Activated T-cell treated with anti-CD3 and anti-CD28 coated beads for 48 hours (primary cell): ENCODE results near the gene ANO6.

ENCODE experiments used
- DNase-seq: peaks from one replicate; pipeline ENCODE4 v3.0.0-alpha.2; 2020; ENCODE audit warnings: low read depth

Gene ANO6

GRCh38 chr12:45409966-45410365 lies 194.1 kb downstream of the ANO6 start:
- no peak for DNase-seq

GRCh38 chr12:45411626-45412025 lies 195.7 kb downstream of the ANO6 start:
- DNase-seq = no peak

- peak; percentile 20 for DNase-seq
Observed at GRCh38 chr12:45415393-45415817, 199.5 kb downstream of the ANO6 start.

GRCh38 chr12:45416126-45416525 lies 200.2 kb downstream of the ANO6 start:
- DNase-seq = no peak

GRCh38 chr12:45418520-45418919 lies 202.6 kb downstream of the ANO6 start:
- DNase-seq = no peak

- no peak for DNase-seq
Observed at GRCh38 chr12:45419317-45419814, 203.5 kb downstream of the ANO6 start.

- no peak for DNase-seq
Observed at GRCh38 chr12:45421736-45422135, 205.8 kb downstream of the ANO6 start.

GRCh38 chr12:45423931-45424330 lies 208.0 kb downstream of the ANO6 start:
- no peak for DNase-seq

- no peak for DNase-seq
Observed at GRCh38 chr12:45425426-45425825, 209.5 kb downstream of the ANO6 start.

GRCh38 chr12:45426294-45426693 lies 210.4 kb downstream of the ANO6 start:
- no peak for DNase-seq

GRCh38 chr12:45427042-45427441 lies 211.1 kb downstream of the ANO6 start:
- no peak for DNase-seq

- DNase-seq = no peak
Observed at GRCh38 chr12:45429831-45430230, 213.9 kb downstream of the ANO6 start.

GRCh38 chr12:45431126-45431525 lies 215.2 kb downstream of the ANO6 start:
- DNase-seq = no peak

- no peak for DNase-seq
Observed at GRCh38 chr12:45432710-45433109, 216.8 kb downstream of the ANO6 start.

- no peak for DNase-seq
Observed at GRCh38 chr12:45433441-45433868, 217.6 kb downstream of the ANO6 start.

GRCh38 chr12:45434094-45434493 lies 218.2 kb downstream of the ANO6 start:
- no peak for DNase-seq

- no peak for DNase-seq
Observed at GRCh38 chr12:45435945-45436710, 220.2 kb downstream of the ANO6 start.

- no peak for DNase-seq
Observed at GRCh38 chr12:45439039-45439438, 223.1 kb downstream of the ANO6 start.

GRCh38 chr12:45446013-45446412 lies 230.1 kb downstream of the ANO6 start:
- no peak for DNase-seq

GRCh38 chr12:45458238-45458637 lies 242.3 kb downstream of the ANO6 start:
- DNase-seq = no peak

- no peak for DNase-seq
Observed at GRCh38 chr12:45458854-45459807, 243.2 kb downstream of the ANO6 start.

- no peak for DNase-seq
Observed at GRCh38 chr12:45462506-45462905, 246.6 kb downstream of the ANO6 start.

- no peak for DNase-seq
Observed at GRCh38 chr12:45464699-45465098, 248.8 kb downstream of the ANO6 start.
